ENCODE measurements around the gene PRMT1.
A peak's percentile ranks its signal among the peaks of the same experiment; 100 is the strongest.

Gene PRMT1

GRCh38 chr19:49672131-49672919 is 4.7 kb upstream of the PRMT1 start:
- H3K4me3 ChIP-seq (ENCODE audit: low read depth, low read length): peak overlapping the region; percentile 43
- peak; percentile 72 for DNase-seq (ENCODE audit: low read depth)
- peak; percentile 94 for TF ChIP-seq CTCF (conservative IDR thresholded peaks at IDR 0.05; ENCODE audit: low read depth, low read length)

DNA sequence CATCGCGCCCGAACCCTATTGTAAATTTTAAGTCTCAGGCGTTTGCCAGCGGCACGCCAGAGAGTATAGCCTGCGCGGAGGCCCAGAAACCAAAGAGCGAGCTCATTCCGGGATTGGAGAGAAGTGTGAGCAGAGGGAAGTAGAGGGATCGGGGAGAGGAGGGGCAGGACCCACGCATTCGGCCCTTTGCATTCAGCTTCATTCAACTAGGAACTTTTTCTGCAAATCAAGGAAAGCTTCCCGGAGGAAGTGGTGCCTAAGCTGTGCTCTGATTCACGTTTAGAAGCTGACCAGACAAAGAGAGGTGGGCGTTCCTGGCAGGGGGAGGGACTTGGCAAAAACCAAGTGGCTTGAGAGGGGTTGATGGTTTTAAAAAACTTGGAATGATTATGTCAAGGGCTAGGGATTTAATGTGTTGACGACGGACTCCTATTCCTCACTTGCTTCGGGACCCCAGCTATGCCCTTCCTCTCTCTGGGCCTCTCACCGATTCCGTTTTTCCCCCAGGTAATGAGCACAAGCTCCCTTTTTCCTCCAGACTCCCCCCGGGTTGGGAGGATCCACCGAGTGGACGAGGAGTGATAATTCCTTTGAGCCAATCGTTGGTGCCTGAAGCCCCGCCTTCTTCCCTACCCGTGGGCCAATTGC is 811 bp upstream of the PRMT1 start:
- DNase-seq (ENCODE audit: low read depth): peak; percentile 97
- peak overlapping the region; percentile 53 for H3K4me3 ChIP-seq (ENCODE audit: low read depth, low read length)
- TF ChIP-seq CTCF (conservative IDR thresholded peaks at IDR 0.05; ENCODE audit: low read depth, low read length): no peak

DNA sequence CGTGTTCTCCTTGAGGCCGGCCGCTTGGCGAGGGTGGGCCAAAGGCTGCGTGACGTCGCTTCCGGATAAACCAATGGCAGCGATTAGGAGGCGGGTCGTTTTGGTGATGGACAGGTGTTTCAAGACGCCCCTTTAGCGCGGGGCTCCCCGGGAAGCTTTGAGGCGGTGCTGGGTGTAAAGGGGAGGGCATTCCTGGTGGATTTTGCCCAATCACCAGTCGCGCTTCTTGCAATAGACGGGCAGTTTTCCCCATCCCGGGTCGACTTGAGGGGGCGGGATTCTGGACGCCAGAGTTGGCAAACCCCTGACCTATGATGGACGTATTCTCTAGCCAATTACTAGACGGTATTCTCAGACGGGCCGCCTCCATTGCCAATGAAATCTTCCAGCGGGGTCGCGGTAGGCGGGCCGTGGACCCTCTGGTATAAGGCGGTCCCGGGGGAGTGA is 264 bp upstream of the PRMT1 start:
- no peak for TF ChIP-seq CTCF (conservative IDR thresholded peaks at IDR 0.05; ENCODE audit: low read depth, low read length)
- H3K4me3 ChIP-seq (ENCODE audit: low read depth, low read length): peak overlapping the region; percentile 99
- DNase-seq (ENCODE audit: low read depth): peak; percentile 100

DNA sequence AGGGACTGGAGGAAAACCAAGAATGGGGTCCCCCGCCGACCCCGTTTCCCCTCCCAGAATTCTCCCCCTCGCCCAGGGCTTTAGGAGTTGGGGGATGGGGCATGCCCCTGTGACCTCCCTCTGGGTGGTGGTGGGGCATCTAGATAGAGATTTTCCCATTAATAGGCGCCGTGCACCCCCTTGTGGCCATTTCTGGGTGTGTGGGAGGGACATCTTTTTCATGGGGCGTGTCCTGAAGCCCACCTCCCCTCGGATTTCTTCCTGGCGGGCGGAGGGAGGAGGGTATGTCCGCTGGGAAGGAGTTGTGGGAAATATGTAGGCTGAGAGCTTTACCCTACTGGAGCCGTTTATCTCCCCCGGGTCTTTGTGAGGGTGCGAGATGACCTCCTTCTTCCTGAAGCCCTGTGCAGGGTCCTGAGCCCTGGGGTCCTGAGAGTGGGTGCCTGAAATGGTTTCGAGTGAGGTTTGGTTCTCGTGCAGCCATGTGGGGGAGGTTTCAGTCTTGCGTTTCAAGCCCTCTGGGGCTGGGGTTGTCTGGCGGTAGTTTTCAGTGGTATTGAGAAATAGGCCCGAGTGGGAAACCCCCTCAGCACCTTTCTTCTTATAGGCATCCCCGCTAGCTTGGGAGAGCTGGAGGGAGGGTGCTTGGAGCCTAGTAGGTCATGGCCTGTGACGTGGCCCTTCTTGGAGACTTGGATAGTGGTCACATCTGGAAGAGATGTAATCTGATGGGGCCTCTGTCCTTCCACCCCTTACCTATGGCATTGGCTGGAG is 1.0 kb downstream of the PRMT1 start:
- TF ChIP-seq CTCF (conservative IDR thresholded peaks at IDR 0.05; ENCODE audit: low read depth, low read length): peak; percentile 73
- peak overlapping the region; percentile 99 for H3K4me3 ChIP-seq (ENCODE audit: low read depth, low read length)
- DNase-seq (ENCODE audit: low read depth): peak; percentile 72

GRCh38 chr19:49678985-49679770 is 2.1 kb downstream of the PRMT1 start:
- no peak for DNase-seq (ENCODE audit: low read depth)
- TF ChIP-seq CTCF (conservative IDR thresholded peaks at IDR 0.05; ENCODE audit: low read depth, low read length): no peak
- no peak overlapping the region for H3K4me3 ChIP-seq (ENCODE audit: low read depth, low read length)

DNA sequence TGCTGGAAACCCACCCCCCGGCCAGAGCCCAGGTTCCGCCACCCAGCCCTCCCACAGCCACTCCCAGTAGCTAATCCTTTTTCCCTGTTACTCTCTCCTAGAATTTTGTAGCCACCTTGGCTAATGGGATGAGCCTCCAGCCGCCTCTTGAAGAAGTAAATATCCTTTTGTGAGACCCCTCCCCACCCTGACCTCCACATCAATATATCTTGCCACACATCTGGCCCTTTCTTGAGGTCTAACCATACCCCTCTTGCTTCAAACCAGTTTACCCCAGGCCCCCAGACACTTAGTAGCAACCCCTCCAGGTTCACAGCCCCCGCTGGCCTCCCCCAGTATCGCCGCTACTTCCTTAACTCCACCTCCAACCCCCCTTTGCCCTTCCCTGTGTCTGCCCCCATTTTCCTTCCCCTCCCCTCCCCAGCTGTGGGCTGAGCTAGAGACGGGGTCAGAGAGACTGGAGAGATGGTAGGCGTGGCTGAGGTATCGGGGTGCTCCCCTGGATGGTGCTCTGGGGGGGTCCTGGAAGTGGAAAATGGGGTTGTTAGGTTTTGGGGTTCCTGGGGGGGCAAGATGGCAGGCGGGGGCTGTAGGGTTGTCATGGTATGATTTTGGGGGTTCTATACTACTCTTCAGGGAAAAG is 2.8 kb downstream of the PRMT1 start:
- H3K4me3 ChIP-seq (ENCODE audit: low read depth, low read length): no peak overlapping the region
- TF ChIP-seq CTCF (conservative IDR thresholded peaks at IDR 0.05; ENCODE audit: low read depth, low read length): no peak
- no peak for DNase-seq (ENCODE audit: low read depth)

All from choroid plexus epithelial cell (primary cell).